Pancreas (tissue), 10 donors: Measurements from ENCODE around the gene RPS6KA3. TPM values are rescaled to one million over a fixed set of nuclear protein-coding genes. Genes with fewer than 3 reads are reported as not detected.

ENCODE experiments used
- ATAC-seq, 4 donors: fragments of 200-7000 bp; cut with Tn5 transposase; one replicate each; pipeline versions ENCODE4 v1.8.0 to v1.9.1; 2020; ENCODE audit warnings: mild to moderate bottlenecking in 4 of 4, moderate library complexity in 4 of 4
- DNase-seq, 6 donors: peaks; one replicate each; pipeline ENCODE4 v3.0.0-alpha.2; 2020
- FAIRE-seq: peaks from 2 replicates; lab custom pipeline; 2012; peaks lifted over from hg19 to GRCh38; lab: Jason Lieb, UNC
- H3K27ac ChIP-seq, 4 donors: fragments of 200-600 bp; sonication (generic); 1 replicate in 3 of 4; 2 replicates in 1 of 4; pipeline versions ENCODE4 v1.5.0 to v1.8.0; 2020
- H3K27me3 ChIP-seq, 4 donors: fragments of 200-600 bp; one replicate each; pipeline ENCODE4 v1.8.0; 2021
- H3K36me3 ChIP-seq, 3 donors: fragments of 200-600 bp; sonication (generic) in 1 of 3; one replicate each; pipeline versions ENCODE4 v1.5.0 to v1.8.0; 2020 to 2021
- H3K4me1 ChIP-seq, 3 donors: fragments of 200-600 bp; one replicate each; pipeline ENCODE4 v1.8.0; 2021
- H3K4me3 ChIP-seq, 4 donors: fragments of 200-600 bp; sonication (generic) in 2 of 4; one replicate each; pipeline versions ENCODE4 v1.5.0 to v1.8.0; 2020 to 2021
- H3K9me3 ChIP-seq, 4 donors: fragments of 200-600 bp; one replicate each; pipeline ENCODE4 v1.8.0; 2021
- CTCF ChIP-seq, 4 donors: fragments of 200-600 bp; sonication (generic) in 3 of 4; IDR thresholded peaks; one replicate each; pipeline versions ENCODE4 v1.5.0 to v1.8.0; 2021; ENCODE audit warnings: antibody characterized with exemption in 4 of 4
- WGBS, 2 donors: extraction: QIAGEN DNeasy Blood & Tissue Kit; methylation state at CpG; one replicate each; pipeline ENCODE4 v1.1.7; 2013; 5-methylcytosine and 5-hydroxymethylcytosine counted together
- intact Hi-C, 3 donors: fragments of 100-400 bp; cut with DNase I; formaldehyde crosslinking; loops; one replicate each; pipeline versions ENCODE4 v1.11.1 to v1.14.2; 2022
- polyA plus RNA-seq, 2 donors: library from polyadenylated mRNA; stranded (reverse); fragments of 200-250 nt; gene quantifications; one replicate each; pipeline ENCODE4 v1.2.3, GENCODE V29; 2013
- total RNA-seq, 6 donors: library from RNA; stranded (reverse); fragmentation: NEBNext Ultra II Directional in 4 of 6; extraction: Animal tissue kit (Norgen Biotek cat#: 25700) in 4 of 6; gene quantifications; one replicate each; pipeline versions ENCODE4 v1.2.1 to v1.2.4, GENCODE V29; 2021 to 2023
- donor health status: healthy with polysubstance abuse.
- donor health status: DM: no; HTN: no; CAD: no; lungs with moderate emphysema.
- donor health status: DM: no; HTN: no; CAD: no.
- donor health status: control.
- donor health status: control.
- donor health status: Bipolar disorder and iron deficiency.
- donor health status: DM: yes; HTN: yes; CAD: no.
- donor health status: DM: no; HTN: no; CAD: no.
- donor health status: DM: no; HTN: no; CAD: no.
- donor health status: DM: yes; HTN: yes; CAD: no.

RPS6KA3 gene
- total and polyA plus RNA-seq, 8 donors = 4.8 to 29.8 (median 15.6) TPM

- no peak for TF ChIP-seq CTCF (IDR thresholded peaks at IDR 0.05)
- FAIRE-seq (no peak), ATAC-seq (no peak), DNase-seq (no peak)
- H3K27ac ChIP-seq = no peak overlapping the region
- WGBS, 2 donors = 41 to 86% methylated on average over 1 of the region's 1 CpG
- H3K4me3 ChIP-seq = no peak overlapping the region
- no peaks in the 10 kb centered on the region for H3K4me1 ChIP-seq
- no peaks in the 10 kb centered on the region for H3K9me3 ChIP-seq
- no peaks in the 10 kb centered on the region for H3K27me3 ChIP-seq
- H3K36me3 ChIP-seq = no peaks in the 10 kb centered on the region
- intact Hi-C loops = no loop called here
These were observed 7.4 kb upstream of the RPS6KA3 start for GRCh38 chrX:20274121-20274520.

- FAIRE-seq (no peak), ATAC-seq (no peak), DNase-seq (no peak)
- intact Hi-C loops = no loop called here
- Histone ChIP-seq H3K4me3 (no peak overlapping the region), H3K36me3 (no peaks in the 10 kb centered on the region), H3K27ac (no peak overlapping the region), H3K4me1 (no peaks in the 10 kb centered on the region), H3K9me3 (no peaks in the 10 kb centered on the region), H3K27me3 (no peaks in the 10 kb centered on the region)
- no peak for TF ChIP-seq CTCF (IDR thresholded peaks at IDR 0.05)
- WGBS, 2 donors = 76 to 93% methylated on average over 1 of the region's 1 CpG
These were observed 5.0 kb upstream of the RPS6KA3 start for GRCh38 chrX:20271730-20272129.

- WGBS, 2 donors = 9 to 14% methylated on average over 1 of the region's 1 CpG
- Histone ChIP-seq H3K36me3 (no peaks in the 10 kb centered on the region), H3K4me3 (no peak overlapping the region), H3K27me3 (no peaks in the 10 kb centered on the region), H3K27ac (no peak overlapping the region), H3K9me3 (no peaks in the 10 kb centered on the region), H3K4me1 (no peaks in the 10 kb centered on the region)
- intact Hi-C loops = no loop called here
- TF ChIP-seq CTCF (IDR thresholded peaks at IDR 0.05) = no peak
- ATAC-seq = no peak
- DNase-seq = no peak
- FAIRE-seq = no peak
These were observed 4.5 kb upstream of the RPS6KA3 start for GRCh38 chrX:20271186-20271585.

GRCh38 chrX:20270562-20270890 is 3.8 kb upstream of the RPS6KA3 start:
- no peak for TF ChIP-seq CTCF (IDR thresholded peaks at IDR 0.05)
- no peaks in the 10 kb centered on the region for H3K27me3 ChIP-seq
- H3K4me1 ChIP-seq = no peaks in the 10 kb centered on the region
- DNase-seq (no peak), FAIRE-seq (no peak), ATAC-seq (no peak)
- WGBS, 2 donors = 80 to 87% methylated on average over 1 of the region's 1 CpG
- H3K36me3 ChIP-seq = no peaks in the 10 kb centered on the region
- intact Hi-C loops = no loop called here
- no peaks in the 10 kb centered on the region for H3K9me3 ChIP-seq
- H3K4me3 ChIP-seq = no peak overlapping the region
- no peak overlapping the region for H3K27ac ChIP-seq

GRCh38 chrX:20269848-20270561 is 3.3 kb upstream of the RPS6KA3 start:
- no peak overlapping the region for H3K4me3 ChIP-seq
- no peak for TF ChIP-seq CTCF (IDR thresholded peaks at IDR 0.05)
- H3K36me3 ChIP-seq = no peaks in the 10 kb centered on the region
- ATAC-seq (no peak), FAIRE-seq (peak; percentile 80), DNase-seq (no peak)
- WGBS, 2 donors = 82 to 90% methylated on average over 4 of the region's 4 CpGs
- no peaks in the 10 kb centered on the region for H3K4me1 ChIP-seq
- intact Hi-C loops = loop anchor here in 1 of 3 donors (10.0 kb wide), 1 partner anchor 175 kb away; no protein-coding TSS in a partner anchor
- no peak overlapping the region for H3K27ac ChIP-seq
- no peaks in the 10 kb centered on the region for H3K9me3 ChIP-seq
- H3K27me3 ChIP-seq = no peaks in the 10 kb centered on the region
